Measurements from ENCODE around the gene SLC25A53.

SLC25A53 gene

GRCh38 chrX:104136241-104137019 is 20.4 kb downstream of the SLC25A53 start:
- TF ChIP-seq SPI1 (IDR thresholded peaks at IDR 0.05; ENCODE audit: low read depth, low read length) (no peak), POLR2A (IDR thresholded peaks at IDR 0.05; ENCODE audit: low read depth, low read length) (no peak), POU2F2 (IDR thresholded peaks at IDR 0.05; ENCODE audit: low read depth, low read length) (no peak), POLR2AphosphoS5 (IDR thresholded peaks at IDR 0.05; ENCODE audit: low read depth, low read length) (no peak), TAF1 (IDR thresholded peaks at IDR 0.05; ENCODE audit: low read depth, low read length) (no peak), PAX5 (IDR thresholded peaks at IDR 0.05; ENCODE audit: insufficient read depth, low read length, severe bottlenecking) (no peak)
- FAIRE-seq (peak; percentile 95), DNase-seq (ENCODE audit: insufficient read length, low spot score) (peak; percentile 26)

- DNase-seq (ENCODE audit: insufficient read length, low spot score) (no peak), FAIRE-seq (peak; percentile 43)
- TF ChIP-seq SPI1 (IDR thresholded peaks at IDR 0.05; ENCODE audit: low read depth, low read length): no peak
- no peak for TF ChIP-seq PAX5 (IDR thresholded peaks at IDR 0.05; ENCODE audit: insufficient read depth, low read length, severe bottlenecking)
These were observed 21.1 kb downstream of the SLC25A53 start for GRCh38 chrX:104135677-104136076.

GRCh38 chrX:104134583-104135261 is 22.1 kb downstream of the SLC25A53 start:
- no peak for FAIRE-seq
- TF ChIP-seq POLR2AphosphoS5 (IDR thresholded peaks at IDR 0.05; ENCODE audit: low read depth, low read length) (no peak), POU2F2 (IDR thresholded peaks at IDR 0.05; ENCODE audit: low read depth, low read length) (no peak), TAF1 (IDR thresholded peaks at IDR 0.05; ENCODE audit: low read depth, low read length) (no peak), SPI1 (IDR thresholded peaks at IDR 0.05; ENCODE audit: low read depth, low read length) (no peak), POLR2A (IDR thresholded peaks at IDR 0.05; ENCODE audit: low read depth, low read length) (no peak), PAX5 (IDR thresholded peaks at IDR 0.05; ENCODE audit: insufficient read depth, low read length, severe bottlenecking) (no peak)
- no peak for DNase-seq (ENCODE audit: insufficient read length, low spot score)

- TF ChIP-seq SPI1 (IDR thresholded peaks at IDR 0.05; ENCODE audit: low read depth, low read length): no peak
- no peak for TF ChIP-seq TAF1 (IDR thresholded peaks at IDR 0.05; ENCODE audit: low read depth, low read length)
- no peak for TF ChIP-seq POLR2AphosphoS5 (IDR thresholded peaks at IDR 0.05; ENCODE audit: low read depth, low read length)
- TF ChIP-seq POU2F2 (IDR thresholded peaks at IDR 0.05; ENCODE audit: low read depth, low read length): no peak
- no peak for TF ChIP-seq PAX5 (IDR thresholded peaks at IDR 0.05; ENCODE audit: insufficient read depth, low read length, severe bottlenecking)
- no peak for TF ChIP-seq POLR2A (IDR thresholded peaks at IDR 0.05; ENCODE audit: low read depth, low read length)
- FAIRE-seq (no peak), DNase-seq (ENCODE audit: insufficient read length, low spot score) (no peak)
These were observed 26.0 kb downstream of the SLC25A53 start for GRCh38 chrX:104130808-104131207.

- DNase-seq (ENCODE audit: insufficient read length, low spot score) (no peak), FAIRE-seq (no peak)
- TF ChIP-seq POLR2A (IDR thresholded peaks at IDR 0.05; ENCODE audit: low read depth, low read length): no peak
- no peak for TF ChIP-seq SPI1 (IDR thresholded peaks at IDR 0.05; ENCODE audit: low read depth, low read length)
- TF ChIP-seq TAF1 (IDR thresholded peaks at IDR 0.05; ENCODE audit: low read depth, low read length): no peak
- no peak for TF ChIP-seq POLR2AphosphoS5 (IDR thresholded peaks at IDR 0.05; ENCODE audit: low read depth, low read length)
- no peak for TF ChIP-seq POU2F2 (IDR thresholded peaks at IDR 0.05; ENCODE audit: low read depth, low read length)
- TF ChIP-seq PAX5 (IDR thresholded peaks at IDR 0.05; ENCODE audit: insufficient read depth, low read length, severe bottlenecking): no peak
These were observed 30.0 kb downstream of the SLC25A53 start for GRCh38 chrX:104126856-104127255.

- FAIRE-seq (peak; percentile 63), DNase-seq (ENCODE audit: insufficient read length, low spot score) (no peak)
- TF ChIP-seq TAF1 (IDR thresholded peaks at IDR 0.05; ENCODE audit: low read depth, low read length) (no peak), SPI1 (IDR thresholded peaks at IDR 0.05; ENCODE audit: low read depth, low read length) (peak; percentile 46; the same call in 1 of the 2 replicates)
These were observed 34.0 kb downstream of the SLC25A53 start for GRCh38 chrX:104122829-104123228.

- FAIRE-seq (peak; percentile 88), DNase-seq (ENCODE audit: insufficient read length, low spot score) (no peak)
- TF ChIP-seq POLR2A (IDR thresholded peaks at IDR 0.05; ENCODE audit: low read depth, low read length): no peak
- TF ChIP-seq PAX5 (IDR thresholded peaks at IDR 0.05; ENCODE audit: insufficient read depth, low read length, severe bottlenecking): no peak
- no peak for TF ChIP-seq TAF1 (IDR thresholded peaks at IDR 0.05; ENCODE audit: low read depth, low read length)
- TF ChIP-seq SPI1 (IDR thresholded peaks at IDR 0.05; ENCODE audit: low read depth, low read length): no peak
- TF ChIP-seq POU2F2 (IDR thresholded peaks at IDR 0.05; ENCODE audit: low read depth, low read length): no peak
- no peak for TF ChIP-seq POLR2AphosphoS5 (IDR thresholded peaks at IDR 0.05; ENCODE audit: low read depth, low read length)
These were observed 38.0 kb downstream of the SLC25A53 start for GRCh38 chrX:104118765-104119164.

GRCh38 chrX:104117759-104118158 is 39.0 kb downstream of the SLC25A53 start:
- no peak for FAIRE-seq
- no peak for TF ChIP-seq POU2F2 (IDR thresholded peaks at IDR 0.05; ENCODE audit: low read depth, low read length)
- no peak for TF ChIP-seq SPI1 (IDR thresholded peaks at IDR 0.05; ENCODE audit: low read depth, low read length)
- DNase-seq (ENCODE audit: insufficient read length, low spot score): no peak

GRCh38 chrX:104113222-104113965 is 43.4 kb downstream of the SLC25A53 start:
- DNase-seq (ENCODE audit: insufficient read length, low spot score): peak; percentile 14
- no peak for TF ChIP-seq POLR2AphosphoS5 (IDR thresholded peaks at IDR 0.05; ENCODE audit: low read depth, low read length)
- TF ChIP-seq PAX5 (IDR thresholded peaks at IDR 0.05; ENCODE audit: insufficient read depth, low read length, severe bottlenecking): no peak
- TF ChIP-seq POU2F2 (IDR thresholded peaks at IDR 0.05; ENCODE audit: low read depth, low read length): no peak
- no peak for TF ChIP-seq TAF1 (IDR thresholded peaks at IDR 0.05; ENCODE audit: low read depth, low read length)
- no peak for TF ChIP-seq POLR2A (IDR thresholded peaks at IDR 0.05; ENCODE audit: low read depth, low read length)
- TF ChIP-seq SPI1 (IDR thresholded peaks at IDR 0.05; ENCODE audit: low read depth, low read length): no peak
- FAIRE-seq: peak; percentile 95

Measured in GM12891 (cell line).